ACC112 (cell line): ENCODE data around the gene RSF1.
"Not testable (repeated sequence)": the region's sequence is repeated elsewhere in the genome, so short reads cannot be mapped to it uniquely, and the experiment has no call there.

Source experiments
- H2AFZ ChIP-seq: fragments of 200-600 bp; sonication (generic); one replicate; pipeline ENCODE4 v1.6.0; 2017; ENCODE audit warnings: antibody characterized with exemption, low read length; ENCODE audit not compliant: unreplicated experiment
- H3K27ac ChIP-seq: fragments of 200-600 bp; sonication (generic); 2 replicates; pipeline ENCODE4 v1.5.1; 2014; ENCODE audit warnings: low read depth, mild to moderate bottlenecking, antibody characterized with exemption, low read length, moderate library complexity
- H3K27me3 ChIP-seq: fragments of 200-600 bp; sonication (generic); 2 replicates; pipeline ENCODE4 v1.6.1; 2014; ENCODE audit warnings: mild to moderate bottlenecking, antibody characterized with exemption, low read length, moderate library complexity, mixed read lengths; ENCODE audit not compliant: insufficient read depth
- H3K36me3 ChIP-seq: fragments of 200-600 bp; sonication (generic); 2 replicates; pipeline ENCODE4 v1.6.1; 2016; ENCODE audit warnings: mild to moderate bottlenecking, antibody characterized with exemption, low read length, moderate library complexity, mixed read lengths; ENCODE audit not compliant: insufficient read depth
- H3K4me1 ChIP-seq: fragments of 200-600 bp; sonication (generic); one replicate; pipeline ENCODE4 v1.6.1; 2016; ENCODE audit warnings: low read length, mixed read lengths; ENCODE audit not compliant: insufficient read depth, unreplicated experiment, control insufficient read depth
- H3K4me3 ChIP-seq: fragments of 200-600 bp; sonication (generic); 2 replicates; pipeline ENCODE4 v1.5.1; 2014; ENCODE audit warnings: mild to moderate bottlenecking, low read depth, low read length
- H3K79me2 ChIP-seq: fragments of 200-600 bp; sonication (generic); one replicate; pipeline ENCODE4 v1.6.0; 2016; ENCODE audit warnings: low read length; ENCODE audit not compliant: control insufficient read depth, unreplicated experiment, insufficient read depth

Gene RSF1, protein sequence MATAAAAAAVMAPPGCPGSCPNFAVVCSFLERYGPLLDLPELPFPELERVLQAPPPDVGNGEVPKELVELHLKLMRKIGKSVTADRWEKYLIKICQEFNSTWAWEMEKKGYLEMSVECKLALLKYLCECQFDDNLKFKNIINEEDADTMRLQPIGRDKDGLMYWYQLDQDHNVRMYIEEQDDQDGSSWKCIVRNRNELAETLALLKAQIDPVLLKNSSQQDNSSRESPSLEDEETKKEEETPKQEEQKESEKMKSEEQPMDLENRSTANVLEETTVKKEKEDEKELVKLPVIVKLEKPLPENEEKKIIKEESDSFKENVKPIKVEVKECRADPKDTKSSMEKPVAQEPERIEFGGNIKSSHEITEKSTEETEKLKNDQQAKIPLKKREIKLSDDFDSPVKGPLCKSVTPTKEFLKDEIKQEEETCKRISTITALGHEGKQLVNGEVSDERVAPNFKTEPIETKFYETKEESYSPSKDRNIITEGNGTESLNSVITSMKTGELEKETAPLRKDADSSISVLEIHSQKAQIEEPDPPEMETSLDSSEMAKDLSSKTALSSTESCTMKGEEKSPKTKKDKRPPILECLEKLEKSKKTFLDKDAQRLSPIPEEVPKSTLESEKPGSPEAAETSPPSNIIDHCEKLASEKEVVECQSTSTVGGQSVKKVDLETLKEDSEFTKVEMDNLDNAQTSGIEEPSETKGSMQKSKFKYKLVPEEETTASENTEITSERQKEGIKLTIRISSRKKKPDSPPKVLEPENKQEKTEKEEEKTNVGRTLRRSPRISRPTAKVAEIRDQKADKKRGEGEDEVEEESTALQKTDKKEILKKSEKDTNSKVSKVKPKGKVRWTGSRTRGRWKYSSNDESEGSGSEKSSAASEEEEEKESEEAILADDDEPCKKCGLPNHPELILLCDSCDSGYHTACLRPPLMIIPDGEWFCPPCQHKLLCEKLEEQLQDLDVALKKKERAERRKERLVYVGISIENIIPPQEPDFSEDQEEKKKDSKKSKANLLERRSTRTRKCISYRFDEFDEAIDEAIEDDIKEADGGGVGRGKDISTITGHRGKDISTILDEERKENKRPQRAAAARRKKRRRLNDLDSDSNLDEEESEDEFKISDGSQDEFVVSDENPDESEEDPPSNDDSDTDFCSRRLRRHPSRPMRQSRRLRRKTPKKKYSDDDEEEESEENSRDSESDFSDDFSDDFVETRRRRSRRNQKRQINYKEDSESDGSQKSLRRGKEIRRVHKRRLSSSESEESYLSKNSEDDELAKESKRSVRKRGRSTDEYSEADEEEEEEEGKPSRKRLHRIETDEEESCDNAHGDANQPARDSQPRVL (N-terminal part only)

DNA sequence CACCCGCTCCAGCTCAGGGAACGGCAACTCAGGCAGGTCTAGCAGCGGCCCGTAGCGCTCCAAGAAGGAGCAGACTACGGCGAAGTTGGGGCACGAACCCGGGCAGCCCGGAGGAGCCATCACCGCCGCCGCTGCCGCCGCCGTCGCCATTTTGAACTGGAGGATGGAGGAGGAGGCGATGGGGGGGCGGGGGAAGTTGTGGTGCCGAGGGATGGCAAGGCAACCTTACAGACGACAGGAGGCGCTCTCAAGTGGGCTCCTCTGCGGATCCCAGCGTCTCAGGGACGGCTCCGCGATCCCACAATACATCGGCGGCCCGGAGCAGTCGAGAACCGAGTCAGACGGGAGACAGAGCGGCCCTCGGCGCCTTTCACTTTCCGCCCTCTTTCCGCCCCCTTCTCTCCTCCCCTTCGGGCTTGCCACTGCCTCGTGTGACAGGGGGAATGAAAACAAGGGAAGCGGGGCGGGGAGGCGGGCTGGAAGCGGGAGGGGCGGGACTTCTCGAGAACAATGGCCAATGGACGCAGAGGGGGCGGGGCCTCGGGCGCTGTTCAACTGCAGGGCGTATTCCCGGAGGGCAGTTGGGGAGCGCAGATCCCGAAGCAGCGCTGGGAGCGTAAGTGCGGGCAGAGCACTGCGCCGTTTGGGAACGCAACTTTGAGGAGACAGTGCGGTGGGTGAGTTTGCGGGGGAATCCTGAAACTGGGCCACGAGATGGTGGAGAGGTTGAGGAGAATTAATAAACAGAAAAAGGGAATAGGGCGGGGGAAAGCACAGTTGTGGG is at the start of gene RSF1, which contains the start of gene AAMDC:
Gene RSF1, minus strand, starts transcription at position 158 of the 784 bp plus-strand sequence. Its CDS starts 8 bp downstream, at position 150.
Gene AAMDC, plus strand, starts transcription at position 580 of the 784 bp plus-strand sequence. CDS start 21,353 bp downstream, outside the sequence.
- H3K4me1 ChIP-seq: peaks cover 28% of the 10 kb centered on the region
- peak within 1 kb of the TSS; percentile 57 for H3K27ac ChIP-seq
- H3K79me2 ChIP-seq: peaks cover 58% of the 10 kb centered on the region
- peak within 1 kb of the TSS; percentile 92 for H3K4me3 ChIP-seq
- H2AFZ ChIP-seq: peak within 1 kb of the TSS; percentile 73
- no peaks in the 10 kb centered on the region for H3K27me3 ChIP-seq
- H3K36me3 ChIP-seq: no peaks in the 10 kb centered on the region

DNA sequence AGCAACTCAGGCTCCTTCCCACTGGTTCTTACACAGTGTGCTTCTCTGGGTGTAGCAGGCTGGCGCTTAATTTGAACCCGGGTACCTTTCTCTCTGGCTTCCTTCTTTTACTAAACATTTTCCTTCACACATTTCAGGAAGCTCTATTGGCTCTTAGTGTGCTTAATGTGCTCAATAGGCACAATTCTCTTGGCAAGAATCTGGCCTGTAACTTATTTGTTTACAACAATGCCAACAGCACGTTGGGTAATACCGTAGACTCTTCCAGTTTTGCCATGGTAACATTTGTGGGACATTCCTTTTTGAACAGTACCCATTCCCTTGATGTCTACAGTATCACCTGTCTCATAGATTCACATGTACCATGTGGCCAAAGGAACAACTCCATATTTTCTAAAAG is 48.2 kb upstream of the RSF1 start:
- Histone ChIP-seq H3K27ac (no peak overlapping the region), H3K4me3 (no peak overlapping the region), H3K79me2 (no peaks in the 10 kb centered on the region), H3K36me3 (peaks cover 7% of the 10 kb centered on the region), H3K4me1 (peaks cover 3% of the 10 kb centered on the region), H2AFZ (no peak overlapping the region), H3K27me3 (no peaks in the 10 kb centered on the region)

DNA sequence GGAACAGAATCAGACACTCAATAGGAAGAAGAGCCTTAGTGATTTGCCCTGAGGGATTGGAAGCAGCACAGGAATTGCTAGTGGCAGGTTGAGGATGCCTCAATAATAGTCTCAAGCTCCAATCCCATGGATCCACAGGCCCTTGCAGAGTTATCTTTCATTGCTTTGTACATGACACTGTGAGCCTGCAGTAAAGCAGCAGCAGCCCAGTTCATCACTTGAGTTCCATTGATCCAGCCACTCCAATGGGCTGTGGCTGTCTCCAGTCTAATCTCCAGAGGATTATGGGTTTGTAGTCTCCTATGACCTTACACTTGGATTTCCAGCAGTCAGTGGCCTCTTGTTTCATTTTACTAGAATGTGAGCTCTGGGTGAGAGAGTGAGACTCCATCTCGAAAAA is 45.8 kb upstream of the RSF1 start:
- Histone ChIP-seq H2AFZ (no peak overlapping the region), H3K4me3 (no peak overlapping the region), H3K79me2 (no peaks in the 10 kb centered on the region), H3K27ac (no peak overlapping the region), H3K27me3 (no peaks in the 10 kb centered on the region), H3K4me1 (peaks cover 3% of the 10 kb centered on the region), H3K36me3 (peaks cover 7% of the 10 kb centered on the region; the same call in 1 of the 2 replicates)

DNA sequence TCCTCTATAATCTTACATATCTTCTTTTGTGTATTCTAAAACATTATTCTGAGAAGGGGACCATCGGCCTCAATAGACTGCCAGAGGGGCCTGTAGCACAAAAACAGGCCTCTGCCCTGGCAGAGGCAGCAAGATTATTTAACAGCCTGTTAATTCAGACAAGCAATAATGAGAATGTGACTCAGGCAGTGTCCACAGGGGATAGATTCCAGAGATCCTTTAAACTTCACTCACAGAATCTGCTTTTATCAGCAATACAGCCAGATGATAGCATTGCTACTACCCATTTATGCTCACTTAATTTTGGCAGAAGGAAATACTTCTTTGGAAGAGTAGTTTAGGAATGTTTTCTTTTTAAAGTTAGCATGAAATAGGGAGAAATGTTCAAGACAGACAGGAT is 45.3 kb upstream of the RSF1 start:
- H3K27me3 ChIP-seq: no peaks in the 10 kb centered on the region
- H3K4me3 ChIP-seq: no peak overlapping the region
- H3K36me3 ChIP-seq: peaks cover 7% of the 10 kb centered on the region; the same call in 1 of the 2 replicates
- peaks cover 3% of the 10 kb centered on the region for H3K4me1 ChIP-seq
- H3K79me2 ChIP-seq: no peaks in the 10 kb centered on the region
- no peak overlapping the region for H2AFZ ChIP-seq
- no peak overlapping the region for H3K27ac ChIP-seq

DNA sequence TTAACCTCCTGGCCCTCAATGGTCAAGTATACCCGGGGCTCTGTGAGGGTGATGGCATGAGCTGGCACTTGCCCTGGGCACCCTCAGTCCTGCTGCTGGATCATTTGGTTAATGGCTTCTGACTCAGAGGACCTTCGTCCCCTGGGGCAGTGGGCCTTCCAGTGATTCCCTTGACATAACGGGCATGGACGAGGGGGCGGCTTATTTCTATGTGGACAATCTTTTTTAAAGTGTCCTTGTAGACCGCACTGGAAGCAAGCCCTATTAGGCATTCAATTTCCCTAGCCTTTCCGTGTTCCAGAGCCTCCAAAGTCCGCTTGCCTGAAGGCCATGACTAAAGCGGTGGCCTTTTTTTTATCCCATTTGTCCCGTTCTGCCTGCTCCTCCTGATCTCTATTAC is 40.9 kb upstream of the RSF1 start:
- H3K4me1 ChIP-seq, H3K27ac ChIP-seq, H3K36me3 ChIP-seq, H3K79me2 ChIP-seq, H3K4me3 ChIP-seq, H3K27me3 ChIP-seq, H2AFZ ChIP-seq: not testable (repeated sequence)

DNA sequence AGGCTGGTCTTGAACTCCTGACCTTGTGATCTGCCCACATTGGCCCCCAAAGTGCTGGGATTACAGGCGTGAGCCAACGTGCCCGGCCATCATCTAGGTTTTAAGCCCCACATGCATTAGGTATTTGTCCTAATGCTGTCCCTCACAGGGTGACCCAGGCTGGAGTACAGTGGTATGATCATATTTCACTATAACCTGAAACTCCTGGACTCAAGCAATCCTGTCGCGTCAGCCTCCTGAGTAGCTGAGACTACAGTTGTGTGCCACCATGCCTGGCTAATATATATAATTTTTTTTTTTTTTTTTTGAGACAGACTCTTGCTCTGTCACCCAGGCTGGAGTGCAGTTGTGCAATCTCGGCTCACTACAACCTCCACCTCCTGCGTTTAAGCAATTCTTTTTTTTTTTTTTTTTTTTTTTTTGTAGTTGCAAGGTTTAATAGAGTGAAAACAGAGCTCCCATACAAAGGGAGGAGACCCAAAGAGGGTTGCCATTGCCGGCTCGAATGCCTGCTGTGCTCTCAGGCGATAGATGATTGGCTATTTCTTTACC is 37.5 kb upstream of the RSF1 start:
- not testable (repeated sequence) for H3K4me3 ChIP-seq, H3K79me2 ChIP-seq, H3K27me3 ChIP-seq, H3K27ac ChIP-seq, H3K4me1 ChIP-seq, H2AFZ ChIP-seq
- H3K36me3 ChIP-seq: peaks cover 29% of the 10 kb centered on the region

DNA sequence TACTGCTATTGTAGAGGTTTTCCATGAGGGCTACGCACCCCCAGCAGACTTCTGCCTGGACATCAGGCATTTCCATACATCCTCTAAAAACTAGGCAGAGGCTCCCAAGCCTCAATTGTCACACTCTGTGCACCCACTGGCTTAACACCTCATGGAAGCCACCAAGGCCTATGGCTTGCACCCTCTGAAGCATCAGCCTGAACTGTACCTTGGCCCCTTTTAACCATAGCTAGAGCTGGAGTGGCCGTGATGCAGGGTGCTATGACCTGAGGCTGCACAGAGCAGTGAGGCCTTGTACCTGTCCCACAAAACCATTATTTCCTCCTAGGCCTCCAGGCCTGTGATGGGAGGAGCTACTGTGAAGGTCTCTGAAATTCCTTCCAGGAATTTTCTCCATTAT is 34.3 kb upstream of the RSF1 start:
- Histone ChIP-seq H3K27ac (no peak overlapping the region), H2AFZ (no peak overlapping the region), H3K4me1 (peaks cover 3% of the 10 kb centered on the region), H3K4me3 (no peak overlapping the region), H3K36me3 (peaks cover 32% of the 10 kb centered on the region), H3K27me3 (no peaks in the 10 kb centered on the region), H3K79me2 (no peaks in the 10 kb centered on the region)

DNA sequence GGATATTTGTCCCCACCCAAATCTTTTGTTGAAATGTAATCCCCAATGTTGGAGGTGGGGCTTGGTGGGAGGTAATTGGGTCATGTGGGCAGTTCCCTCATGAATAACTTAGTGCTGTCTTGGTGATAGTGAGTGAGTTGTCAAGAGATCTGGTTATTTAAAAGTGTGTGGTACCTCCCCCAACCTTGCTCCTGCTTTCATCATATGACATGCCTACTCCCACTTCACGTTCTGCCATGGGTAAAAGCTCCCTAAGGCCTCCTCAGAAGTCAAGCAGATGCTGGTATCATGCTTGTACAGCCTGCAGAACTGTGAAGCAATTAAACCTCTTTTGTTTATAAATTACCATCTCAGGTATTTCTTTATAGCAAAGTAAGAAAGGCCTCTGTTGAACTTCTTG is 31.0 kb upstream of the RSF1 start:
- H3K4me1 ChIP-seq: peaks cover 3% of the 10 kb centered on the region
- no peak overlapping the region for H3K27ac ChIP-seq
- H3K79me2 ChIP-seq: no peaks in the 10 kb centered on the region
- H2AFZ ChIP-seq: no peak overlapping the region
- H3K27me3 ChIP-seq: no peaks in the 10 kb centered on the region
- H3K4me3 ChIP-seq: no peak overlapping the region
- peaks cover 37% of the 10 kb centered on the region for H3K36me3 ChIP-seq

DNA sequence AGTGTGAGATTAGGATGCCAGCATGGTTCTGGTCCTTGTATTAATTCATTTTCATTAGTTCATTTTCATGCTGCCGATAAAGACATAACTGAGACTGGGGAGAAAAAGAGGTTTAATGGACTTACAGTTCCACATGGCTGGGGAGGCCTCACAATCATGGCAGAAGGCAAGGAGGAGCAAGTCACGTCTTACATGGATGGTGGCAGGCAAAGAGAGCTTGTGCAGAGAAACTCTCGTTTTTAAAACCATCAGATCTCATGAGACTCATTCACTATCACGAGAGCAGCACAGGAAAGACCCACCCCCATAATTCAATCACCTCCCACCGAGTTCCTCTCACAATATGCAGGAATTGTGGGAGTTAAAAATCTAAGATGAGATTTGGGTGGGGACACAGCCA is 23.2 kb upstream of the RSF1 start:
- not testable (repeated sequence) for H3K27ac ChIP-seq, H3K4me1 ChIP-seq, H3K4me3 ChIP-seq, H3K79me2 ChIP-seq, H2AFZ ChIP-seq, H3K27me3 ChIP-seq
- peaks cover 34% of the 10 kb centered on the region for H3K36me3 ChIP-seq
